ENCODE measurements around the gene RPS27L. TPM values are rescaled to one million over a fixed set of nuclear protein-coding genes. Genes with fewer than 3 reads are reported as not detected.
"Not testable (repeated sequence)": the region's sequence is repeated elsewhere in the genome, so short reads cannot be mapped to it uniquely, and the experiment has no call there.

The RPS27L gene
- polyA plus RNA-seq, 4 donors: 146 to 612 (median 367) TPM

- H3K4me1 ChIP-seq (ENCODE audit: control insufficient read depth in 3 of 3, insufficient read depth in 2 of 3, low read depth in 1 of 3, low read length in 2 of 3); H3K9me3 ChIP-seq (ENCODE audit: control insufficient read depth in 2 of 2, insufficient read depth in 1 of 2, low read depth in 1 of 2, low read length in 1 of 2); H3K27me3 ChIP-seq (ENCODE audit: control insufficient read depth in 3 of 3, insufficient read depth in 3 of 3, low read length in 3 of 3); FAIRE-seq; H3K4me3 ChIP-seq (ENCODE audit: low read depth in 1 of 3, low read length in 3 of 3); H3K27ac ChIP-seq (ENCODE audit: low read depth in 1 of 3, low read length in 2 of 3); DNase-seq; H3K36me3 ChIP-seq (ENCODE audit: control insufficient read depth in 3 of 3, insufficient read depth in 2 of 3, low read depth in 1 of 3, low read length in 3 of 3): not testable (repeated sequence)
- whole genome bisulfite sequencing, 3 donors: 90 to 93% (median 91%) methylated on average over 10 to 29 of the region's 33 CpGs
Measured at GRCh38 chr15:63098901-63099300, 58.4 kb downstream of the RPS27L start.

Other genes with a start within 250 kb of the RPS27L start
- 100 to 1,000 TPM; 269 to 542 (median 382) TPM for gene TPM1, start 114.7 kb downstream of the RPS27L start, polyA plus RNA-seq
- 10 to 100 TPM; 13.9 to 26.7 (median 20.8) TPM for gene LACTB, start 35.6 kb downstream of the RPS27L start, polyA plus RNA-seq
- gene RAB8B, start 32.1 kb upstream of the RPS27L start, polyA plus RNA-seq: 10 to 100 TPM in 3 of 4 donors, 1 to 10 TPM in 1; 9.8 to 19.6 (median 13.9) TPM
- 10 to 100 TPM in 1 of 4 donors, 1 to 10 TPM in 3; 1.4 to 22.8 (median 3.1) TPM for gene APH1B, start 120.1 kb upstream of the RPS27L start, polyA plus RNA-seq
- gene CA12, start 224.4 kb upstream of the RPS27L start, polyA plus RNA-seq: 10 to 100 TPM in 1 of 4 donors, 1 to 10 TPM in 1, under 1 TPM in 1, not detected in 1; 0.27 to 24.8 (median 1.8) TPM

Measured in small intestine (tissue), 7 donors.